ENCODE measurements around the gene SCTR.
A peak's percentile ranks its signal among the peaks of the same experiment; 100 is the strongest.

The SCTR gene

DNA sequence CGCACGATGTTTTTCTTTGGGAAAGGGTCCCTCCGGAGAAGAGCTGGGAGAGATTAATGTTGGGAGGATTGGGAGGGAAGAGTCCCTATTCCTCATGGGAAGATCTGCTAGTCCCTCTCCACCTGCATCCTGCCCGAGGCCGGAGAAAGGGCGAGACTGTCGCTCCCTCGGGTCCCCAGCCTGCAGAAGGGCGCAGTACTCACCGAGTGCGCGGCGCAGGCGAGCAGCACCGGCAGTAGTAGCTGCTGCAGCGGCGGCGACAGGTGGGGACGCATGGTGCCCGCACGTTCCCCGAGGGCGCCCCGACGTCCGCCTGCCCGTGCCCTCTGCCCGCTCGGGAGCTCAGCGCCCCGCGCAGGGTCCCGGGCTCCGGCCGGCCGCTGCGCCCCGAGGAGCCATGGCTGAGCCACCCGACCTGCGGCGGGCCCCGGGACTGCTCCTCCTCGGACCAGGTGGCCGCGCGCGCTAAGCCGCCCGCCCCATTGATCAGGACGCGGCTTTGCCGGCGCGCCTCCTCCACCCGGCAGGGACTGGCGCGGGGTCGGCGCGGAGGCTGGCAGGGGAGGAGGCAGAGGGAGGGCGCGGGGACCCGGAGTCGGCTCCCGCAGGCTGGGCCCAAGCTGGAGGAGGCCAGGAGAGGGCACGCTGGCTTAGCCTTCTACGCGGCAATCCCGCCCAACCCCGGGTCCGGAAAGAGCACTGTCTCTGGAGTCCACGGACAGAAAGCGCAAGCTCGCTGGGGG is at the start of gene SCTR:
Gene SCTR, minus strand, starts transcription at position 532 of the 743 bp plus-strand sequence. Its CDS starts 257 bp downstream, at position 275.
- peak; percentile 72 for DNase-seq (ENCODE audit: low spot score)

- no peak for DNase-seq (ENCODE audit: low spot score)
These were observed 43.0 kb upstream of the SCTR start for GRCh38 chr2:119567292-119567691.

GRCh38 chr2:119565481-119565880 is 41.2 kb upstream of the SCTR start:
- no peak for DNase-seq (ENCODE audit: low spot score)

GRCh38 chr2:119553687-119554344 is 29.5 kb upstream of the SCTR start:
- DNase-seq (ENCODE audit: low spot score): no peak

GRCh38 chr2:119552902-119553301 is 28.6 kb upstream of the SCTR start:
- DNase-seq (ENCODE audit: low spot score): no peak

DNA sequence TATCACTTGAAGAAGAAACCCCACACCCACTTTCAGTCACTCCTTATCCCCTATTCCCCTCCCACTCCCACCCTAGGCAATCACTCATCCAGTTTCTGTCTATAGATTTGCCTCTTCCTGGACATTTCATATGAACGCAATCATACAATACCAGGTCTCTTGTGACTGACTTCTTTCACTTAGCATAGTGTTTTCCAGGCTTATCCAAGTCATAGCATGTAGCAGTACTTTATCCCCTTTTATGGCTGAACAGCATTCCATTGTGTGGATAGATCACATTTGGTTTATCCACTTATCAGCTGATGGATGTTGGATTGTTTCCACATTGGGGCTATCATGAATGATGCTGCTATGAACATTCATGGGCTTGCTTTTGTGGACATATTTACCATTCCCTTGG is 26.6 kb upstream of the SCTR start:
- no peak for DNase-seq (ENCODE audit: low spot score)

- no peak for DNase-seq (ENCODE audit: low spot score)
These were observed 26.1 kb upstream of the SCTR start for GRCh38 chr2:119550346-119550745.

DNA sequence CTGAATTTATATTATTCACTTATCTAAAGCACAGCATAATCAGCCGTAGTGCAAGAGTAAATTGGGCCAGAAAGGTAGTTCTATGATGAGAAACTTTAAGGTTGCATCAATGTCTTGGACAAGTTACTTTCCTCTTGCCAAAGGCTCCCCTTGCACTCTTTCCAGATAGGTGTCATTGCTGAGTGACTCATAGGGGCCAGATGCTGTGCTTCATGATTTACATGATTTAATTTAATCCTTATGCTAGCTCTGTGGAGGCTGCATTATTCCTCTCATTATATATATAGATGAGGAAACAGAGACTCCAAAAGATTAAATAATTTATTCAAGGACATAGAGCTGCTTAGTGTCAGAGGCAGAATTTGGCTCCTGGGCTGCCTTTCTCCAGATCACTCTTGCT is 25.0 kb upstream of the SCTR start:
- no peak for DNase-seq (ENCODE audit: low spot score)

DNA sequence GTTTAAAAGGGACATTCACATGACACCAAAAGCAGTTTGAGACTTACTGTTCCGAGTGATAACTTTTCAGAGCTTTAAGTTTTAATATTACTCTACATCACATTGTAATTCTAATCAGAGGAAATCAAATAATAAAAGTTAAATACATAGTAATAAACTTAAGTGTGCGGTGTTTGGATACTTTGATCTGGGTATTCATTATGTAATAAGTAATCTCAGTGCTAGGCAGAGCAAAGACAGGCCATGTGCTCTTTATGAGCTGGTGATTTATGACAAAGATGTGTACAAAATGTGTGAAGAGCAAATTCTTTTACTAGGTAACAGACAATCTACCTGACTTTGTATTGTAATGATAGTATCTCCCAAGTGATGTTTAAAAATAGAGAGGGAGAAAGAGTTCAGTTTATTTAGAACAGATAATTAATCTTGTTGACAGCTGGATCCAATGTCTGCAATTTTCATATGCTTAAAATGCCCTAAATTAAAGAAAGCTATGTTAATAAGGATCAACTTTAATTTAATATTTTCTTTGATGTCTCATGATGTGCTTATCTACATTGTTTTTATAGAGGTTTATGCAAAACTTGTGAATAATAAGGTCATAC is 24.3 kb upstream of the SCTR start:
- no peak for DNase-seq (ENCODE audit: low spot score)

- no peak for DNase-seq (ENCODE audit: low spot score)
These were observed 22.1 kb upstream of the SCTR start for GRCh38 chr2:119546447-119546767.

- DNase-seq (ENCODE audit: low spot score): no peak
These were observed 21.6 kb upstream of the SCTR start for GRCh38 chr2:119545754-119546446.

- no peak for DNase-seq (ENCODE audit: low spot score)
These were observed 20.7 kb upstream of the SCTR start for GRCh38 chr2:119544939-119545475.

DNA sequence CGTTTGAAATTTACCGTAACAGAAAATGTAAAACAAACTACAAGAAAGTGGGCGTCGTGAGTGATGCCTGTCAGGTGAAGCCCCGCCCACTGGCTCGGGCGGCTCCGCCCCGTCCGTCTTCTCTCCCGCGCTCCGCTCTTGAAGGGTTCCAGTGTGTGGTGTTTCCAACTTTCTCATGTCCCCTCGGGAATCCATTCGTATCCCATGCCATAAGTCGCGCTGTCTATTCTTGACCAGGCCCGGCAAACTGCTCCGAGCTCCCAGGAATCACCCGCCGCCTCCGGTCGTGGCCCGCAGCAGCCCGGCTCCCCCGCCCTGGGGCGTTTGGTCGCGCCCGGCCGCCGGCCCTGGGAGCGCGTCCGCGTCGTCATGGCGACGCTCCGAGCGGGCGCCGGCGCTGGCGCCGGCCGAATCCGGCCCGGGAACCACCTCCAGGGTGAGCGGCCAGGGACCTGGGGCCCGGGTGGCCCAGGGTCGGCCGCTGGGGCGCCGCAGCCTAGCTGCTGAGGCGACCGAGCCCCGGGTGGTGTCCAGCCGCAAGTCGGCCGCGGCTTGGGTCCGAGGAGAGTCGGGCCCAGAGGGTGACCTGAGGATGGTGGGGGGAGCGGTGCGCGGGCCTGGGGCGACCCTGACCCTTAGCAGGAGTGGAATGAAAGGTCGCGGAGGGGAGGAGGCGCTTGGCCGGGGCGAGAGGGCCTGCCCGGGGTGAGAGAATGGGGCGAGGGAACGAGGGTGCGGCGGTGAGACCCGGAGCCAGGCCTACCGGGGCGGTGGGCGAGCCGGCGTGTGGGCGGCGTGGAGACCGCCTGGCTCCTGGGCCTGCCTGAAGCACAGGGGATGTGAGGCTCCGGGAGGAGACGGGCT is 20.0 kb upstream of the SCTR start, which contains the start of gene CFAP221:
Gene CFAP221, plus strand, starts transcription at position 375 of the 864 bp plus-strand sequence. CDS start 1,683 bp downstream, outside the sequence.
- peak; percentile 90 for DNase-seq (ENCODE audit: low spot score)

DNA sequence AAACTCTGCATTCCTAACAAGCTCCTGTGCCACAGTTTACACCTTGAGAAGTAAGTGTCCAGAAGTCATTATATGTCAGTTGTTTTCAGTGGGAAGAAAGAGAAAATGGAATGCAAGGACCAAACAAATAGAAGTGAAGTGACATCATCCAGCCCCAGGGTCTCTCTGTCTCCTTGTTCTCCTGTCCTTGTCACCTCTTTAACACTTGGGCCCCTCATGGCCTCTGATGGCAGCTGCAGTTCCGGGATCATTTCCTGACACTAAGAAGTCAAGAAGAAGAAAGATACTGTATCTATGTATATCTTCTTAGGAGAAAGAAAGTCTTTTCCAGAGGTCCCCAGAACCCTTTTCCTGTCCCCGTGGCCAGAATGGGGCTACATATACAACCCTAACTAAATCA is 17.2 kb upstream of the SCTR start:
- DNase-seq (ENCODE audit: low spot score): peak; percentile 18

GRCh38 chr2:119537792-119538191 is 13.5 kb upstream of the SCTR start:
- DNase-seq (ENCODE audit: low spot score): no peak

DNA sequence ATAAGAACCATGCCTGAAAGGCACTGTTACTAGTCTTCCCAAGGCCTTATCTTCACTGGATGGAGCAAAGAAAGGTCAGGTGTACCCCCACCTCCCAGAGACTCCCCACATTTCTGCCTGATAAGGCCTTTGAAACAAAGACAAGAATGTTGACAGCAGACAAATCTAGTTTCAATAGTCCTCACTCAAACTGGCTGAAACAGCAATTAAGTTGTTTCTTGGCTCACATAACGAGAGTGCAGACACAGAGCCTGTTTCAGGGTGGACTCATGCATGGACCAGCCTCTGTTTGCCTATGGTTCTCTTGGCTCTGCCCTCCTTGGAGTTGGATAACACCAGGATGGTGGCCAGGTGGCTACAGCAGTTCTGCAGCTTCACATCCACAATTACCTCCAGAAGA is 12.4 kb upstream of the SCTR start:
- no peak for DNase-seq (ENCODE audit: low spot score)

- no peak for DNase-seq (ENCODE audit: low spot score)
These were observed 11.9 kb upstream of the SCTR start for GRCh38 chr2:119536211-119536610.

GRCh38 chr2:119533560-119533959 is 9.3 kb upstream of the SCTR start:
- DNase-seq (ENCODE audit: low spot score): no peak

- no peak for DNase-seq (ENCODE audit: low spot score)
These were observed 7.0 kb upstream of the SCTR start for GRCh38 chr2:119531292-119531691.

GRCh38 chr2:119527999-119528398 is 3.7 kb upstream of the SCTR start:
- DNase-seq (ENCODE audit: low spot score): no peak

- DNase-seq (ENCODE audit: low spot score): no peak
These were observed 1.3 kb upstream of the SCTR start for GRCh38 chr2:119525614-119526013.

Data from ecto neural progenitor cell (in vitro differentiated cells).